ENCODE data around the gene CALML6. TPM values are rescaled to one million over a fixed set of nuclear protein-coding genes. Genes with fewer than 3 reads are reported as not detected.
"Not testable (repeated sequence)": the region's sequence is repeated elsewhere in the genome, so short reads cannot be mapped to it uniquely, and the experiment has no call there.

Gene CALML6
- total RNA-seq, 3 donors from 2014 or later = 0.38 to 0.61 (median 0.51) TPM

- H3K27me3 Mint-ChIP-seq (ENCODE audit: low read depth) = no peaks in the 10 kb centered on the region
- peaks cover 3% of the 10 kb centered on the region for H3K4me1 Mint-ChIP-seq (ENCODE audit: low read depth)
- H3K36me3 Mint-ChIP-seq (ENCODE audit: insufficient read depth) = no peaks in the 10 kb centered on the region
- DNase-seq (no peak), ATAC-seq (no peak)
- H3K4me3 Mint-ChIP-seq = no peak overlapping the region
- H3K9me3 Mint-ChIP-seq = no peaks in the 10 kb centered on the region
Observed at GRCh38 chr1:1922956-1923833, 8.1 kb downstream of the CALML6 start.

- Mint-ChIP-seq H3K36me3 (ENCODE audit: insufficient read depth) (no peaks in the 10 kb centered on the region), H3K4me1 (ENCODE audit: low read depth) (no peaks in the 10 kb centered on the region), H3K4me3 (no peak overlapping the region), H3K9me3 (no peaks in the 10 kb centered on the region), H3K27me3 (ENCODE audit: low read depth) (no peaks in the 10 kb centered on the region)
- ATAC-seq = no peak
- no peak for DNase-seq
Observed at GRCh38 chr1:1924386-1924785, 9.3 kb downstream of the CALML6 start.

- DNase-seq = no peak
- H3K9me3 Mint-ChIP-seq = no peaks in the 10 kb centered on the region
- no peaks in the 10 kb centered on the region for H3K27me3 Mint-ChIP-seq (ENCODE audit: low read depth)
- no peak overlapping the region for H3K4me3 Mint-ChIP-seq
- no peak for ATAC-seq
- H3K4me1 Mint-ChIP-seq (ENCODE audit: low read depth) = no peaks in the 10 kb centered on the region
- no peaks in the 10 kb centered on the region for H3K36me3 Mint-ChIP-seq (ENCODE audit: insufficient read depth)
Observed at GRCh38 chr1:1924849-1925248, 9.8 kb downstream of the CALML6 start.

- DNase-seq (no peak), ATAC-seq (no peak)
- no peaks in the 10 kb centered on the region for H3K9me3 Mint-ChIP-seq
- no peak overlapping the region for H3K4me3 Mint-ChIP-seq
- H3K4me1 Mint-ChIP-seq (ENCODE audit: low read depth) = no peaks in the 10 kb centered on the region
- no peaks in the 10 kb centered on the region for H3K36me3 Mint-ChIP-seq (ENCODE audit: insufficient read depth)
- H3K27me3 Mint-ChIP-seq (ENCODE audit: low read depth) = no peaks in the 10 kb centered on the region
Observed at GRCh38 chr1:1925437-1926345, 10.6 kb downstream of the CALML6 start.

GRCh38 chr1:1926346-1926811 is 11.3 kb downstream of the CALML6 start:
- no peak for ATAC-seq
- Mint-ChIP-seq H3K27me3 (ENCODE audit: low read depth) (no peaks in the 10 kb centered on the region), H3K36me3 (ENCODE audit: insufficient read depth) (no peaks in the 10 kb centered on the region)

GRCh38 chr1:1926886-1927660 is 12.0 kb downstream of the CALML6 start:
- no peaks in the 10 kb centered on the region for H3K9me3 Mint-ChIP-seq
- no peak overlapping the region for H3K4me3 Mint-ChIP-seq
- no peaks in the 10 kb centered on the region for H3K4me1 Mint-ChIP-seq (ENCODE audit: low read depth)
- no peaks in the 10 kb centered on the region for H3K36me3 Mint-ChIP-seq (ENCODE audit: insufficient read depth)
- ATAC-seq (no peak), DNase-seq (no peak)
- no peaks in the 10 kb centered on the region for H3K27me3 Mint-ChIP-seq (ENCODE audit: low read depth)

More at GRCh38 chr1:1926346-1926811, 11.3 kb downstream of the CALML6 start:
- Mint-ChIP-seq H3K4me1 (ENCODE audit: low read depth) (no peaks in the 10 kb centered on the region), H3K4me3 (no peak overlapping the region), H3K9me3 (no peaks in the 10 kb centered on the region)
- DNase-seq = no peak

GRCh38 chr1:1927751-1928150 is 12.7 kb downstream of the CALML6 start:
- no peaks in the 10 kb centered on the region for H3K36me3 Mint-ChIP-seq (ENCODE audit: insufficient read depth)
- no peaks in the 10 kb centered on the region for H3K27me3 Mint-ChIP-seq (ENCODE audit: low read depth)
- DNase-seq (no peak), ATAC-seq (no peak)
- no peaks in the 10 kb centered on the region for H3K9me3 Mint-ChIP-seq
- H3K4me1 Mint-ChIP-seq (ENCODE audit: low read depth) = no peaks in the 10 kb centered on the region
- no peak overlapping the region for H3K4me3 Mint-ChIP-seq

- ATAC-seq = no peak
- no peaks in the 10 kb centered on the region for H3K9me3 Mint-ChIP-seq
Observed at GRCh38 chr1:1928231-1929101, 13.4 kb downstream of the CALML6 start.

GRCh38 chr1:1929102-1929638 is 14.1 kb downstream of the CALML6 start:
- no peak for ATAC-seq
- H3K36me3 Mint-ChIP-seq (ENCODE audit: insufficient read depth) = no peaks in the 10 kb centered on the region

More at GRCh38 chr1:1928231-1929101, 13.4 kb downstream of the CALML6 start:
- Mint-ChIP-seq H3K4me1 (ENCODE audit: low read depth) (no peaks in the 10 kb centered on the region), H3K27me3 (ENCODE audit: low read depth) (no peaks in the 10 kb centered on the region), H3K36me3 (ENCODE audit: insufficient read depth) (no peaks in the 10 kb centered on the region), H3K4me3 (no peak overlapping the region)
- DNase-seq = no peak

GRCh38 chr1:1929639-1930545 is 14.8 kb downstream of the CALML6 start:
- ATAC-seq (no peak), DNase-seq (no peak)
- Mint-ChIP-seq H3K9me3 (no peaks in the 10 kb centered on the region), H3K4me1 (ENCODE audit: low read depth) (no peaks in the 10 kb centered on the region), H3K4me3 (no peak overlapping the region), H3K27me3 (ENCODE audit: low read depth) (no peaks in the 10 kb centered on the region), H3K36me3 (ENCODE audit: insufficient read depth) (no peaks in the 10 kb centered on the region)

More at GRCh38 chr1:1929102-1929638, 14.1 kb downstream of the CALML6 start:
- Mint-ChIP-seq H3K4me1 (ENCODE audit: low read depth) (no peaks in the 10 kb centered on the region), H3K27me3 (ENCODE audit: low read depth) (no peaks in the 10 kb centered on the region), H3K9me3 (no peaks in the 10 kb centered on the region), H3K4me3 (no peak overlapping the region)
- no peak for DNase-seq

GRCh38 chr1:1934848-1935247 is 19.8 kb downstream of the CALML6 start:
- not testable (repeated sequence) for H3K4me1 Mint-ChIP-seq (ENCODE audit: low read depth); H3K36me3 Mint-ChIP-seq (ENCODE audit: insufficient read depth); H3K27me3 Mint-ChIP-seq (ENCODE audit: low read depth); ATAC-seq; H3K9me3 Mint-ChIP-seq; H3K4me3 Mint-ChIP-seq; DNase-seq

GRCh38 chr1:1937061-1937460 is 22.0 kb downstream of the CALML6 start:
- DNase-seq (no peak), ATAC-seq (no peak)
- Mint-ChIP-seq H3K36me3 (ENCODE audit: insufficient read depth) (no peaks in the 10 kb centered on the region), H3K9me3 (no peaks in the 10 kb centered on the region), H3K4me3 (no peak overlapping the region), H3K27me3 (ENCODE audit: low read depth) (peaks cover 3% of the 10 kb centered on the region), H3K4me1 (ENCODE audit: low read depth) (no peaks in the 10 kb centered on the region)
